ENCODE measurements around the gene CHCHD1.
A peak's percentile ranks its signal among the peaks of the same experiment; 100 is the strongest.
"Not testable (repeated sequence)": the region's sequence is repeated elsewhere in the genome, so short reads cannot be mapped to it uniquely, and the experiment has no call there.

Gene CHCHD1

GRCh38 chr10:73810735-73811465 lies 29.1 kb downstream of the CHCHD1 start:
- DNase-seq (ENCODE audit: low read depth in 2 of 2) = peak; percentile 29 to 33

- no peak for DNase-seq (ENCODE audit: low read depth in 2 of 2)
These were observed 30.8 kb downstream of the CHCHD1 start for GRCh38 chr10:73812657-73813056.

- DNase-seq (ENCODE audit: low read depth in 2 of 2) = no peak
These were observed 31.5 kb downstream of the CHCHD1 start for GRCh38 chr10:73813333-73813732.

- no peak for DNase-seq (ENCODE audit: low read depth in 2 of 2)
These were observed 32.5 kb downstream of the CHCHD1 start for GRCh38 chr10:73814276-73814895.

DNA sequence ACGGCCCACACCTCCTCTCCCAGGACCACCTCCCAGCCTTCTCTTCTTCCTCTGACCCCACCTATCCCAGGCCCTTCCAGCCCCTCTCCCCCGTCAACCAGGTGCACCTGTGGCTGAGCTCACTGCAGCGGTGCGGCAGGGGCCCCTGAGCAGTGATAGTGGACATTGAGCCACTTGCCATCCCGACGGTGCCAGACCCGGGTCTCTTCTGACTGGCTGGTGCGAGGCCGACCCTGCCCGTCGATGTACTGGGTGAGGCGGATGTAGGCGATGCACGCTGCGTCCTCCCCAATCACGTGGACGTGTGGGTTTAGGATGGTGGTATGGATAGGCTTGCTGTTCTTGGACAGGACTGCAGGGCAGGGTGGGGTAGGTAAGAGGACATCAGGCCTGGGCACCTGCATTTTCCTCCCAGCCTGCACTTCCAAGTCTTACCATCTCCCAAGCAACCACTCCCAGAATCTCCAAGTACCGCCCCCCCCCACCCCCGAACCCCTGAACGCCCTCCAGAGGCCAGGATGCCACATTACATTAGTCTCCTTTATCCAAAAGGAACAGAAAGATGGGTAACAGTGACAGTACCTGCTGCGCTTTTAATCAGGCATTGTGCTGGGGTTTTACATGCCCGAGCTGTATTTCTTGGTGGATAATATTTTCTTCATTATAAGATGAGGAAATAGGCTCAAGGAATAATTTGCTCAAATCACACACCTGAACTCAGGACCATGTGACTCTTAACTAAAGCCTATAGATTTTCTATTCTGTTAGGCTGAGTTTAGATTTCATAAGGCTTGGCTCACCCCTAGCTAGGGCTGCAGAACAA lies 33.3 kb downstream of the CHCHD1 start:
- no peak for DNase-seq (ENCODE audit: low read depth in 2 of 2)

DNA sequence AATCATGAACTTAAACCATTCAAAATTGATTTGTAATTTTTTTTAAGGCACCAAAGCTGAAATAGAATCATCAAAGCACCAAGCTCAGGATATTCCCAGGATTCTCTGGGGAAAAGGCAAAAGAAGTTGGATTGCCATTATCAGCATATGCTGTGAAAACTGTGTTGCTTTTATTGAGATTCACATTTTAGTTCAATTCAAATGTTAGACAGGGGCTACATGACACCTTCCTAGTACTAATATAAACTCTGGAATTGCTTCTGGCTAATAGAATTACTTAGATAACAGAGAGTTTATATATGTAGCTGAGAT lies 33.8 kb downstream of the CHCHD1 start:
- no peak for DNase-seq (ENCODE audit: low read depth in 2 of 2)

- no peak for DNase-seq (ENCODE audit: low read depth in 2 of 2)
These were observed 35.3 kb downstream of the CHCHD1 start for GRCh38 chr10:73816917-73817729.

GRCh38 chr10:73817826-73818225 lies 36.0 kb downstream of the CHCHD1 start:
- DNase-seq (ENCODE audit: low read depth in 2 of 2) = no peak

GRCh38 chr10:73818402-73818801 lies 36.6 kb downstream of the CHCHD1 start:
- DNase-seq (ENCODE audit: low read depth in 2 of 2) = no peak

DNA sequence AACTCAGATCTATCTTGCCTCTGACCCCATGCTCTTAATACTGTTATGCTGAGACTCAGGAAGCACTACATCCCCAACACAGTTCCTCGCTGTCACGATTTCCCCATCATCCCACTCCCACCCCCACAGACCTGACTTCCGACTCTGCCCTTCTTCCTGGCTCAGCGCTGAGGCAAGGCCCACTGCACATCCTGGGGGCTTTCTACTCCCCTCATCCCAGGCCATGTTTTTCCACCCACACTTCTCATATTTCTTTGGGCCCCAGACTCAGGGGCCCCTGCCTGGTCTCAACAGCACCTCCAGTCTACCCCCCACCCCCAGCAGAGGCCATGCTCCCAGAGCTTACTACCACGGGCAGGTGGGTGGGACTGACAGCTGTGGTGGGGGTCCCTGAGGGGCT lies 37.2 kb downstream of the CHCHD1 start:
- no peak for DNase-seq (ENCODE audit: low read depth in 2 of 2)

GRCh38 chr10:73819513-73820093 lies 37.8 kb downstream of the CHCHD1 start:
- no peak for DNase-seq (ENCODE audit: low read depth in 2 of 2)

DNA sequence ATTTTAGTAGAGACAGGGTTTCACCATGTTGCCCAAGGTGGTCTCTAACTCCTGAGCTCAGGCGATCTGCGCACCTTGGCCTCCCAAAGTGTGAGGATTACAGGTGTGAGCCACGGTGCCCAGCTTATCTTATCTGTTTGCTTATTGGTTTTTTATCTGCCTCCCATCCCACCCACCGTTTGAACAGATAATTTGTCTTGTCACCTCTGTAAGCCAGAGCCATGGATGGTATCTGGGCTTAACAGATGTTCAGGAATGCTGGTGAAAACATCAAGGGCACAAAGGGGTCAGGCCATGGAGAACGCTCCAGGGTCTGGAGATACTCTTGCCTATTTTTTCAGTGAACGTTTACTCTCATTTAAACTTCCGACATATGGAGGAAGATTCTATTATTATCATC lies 41.5 kb downstream of the CHCHD1 start:
- DNase-seq (ENCODE audit: low read depth in 2 of 2) = no peak

- no peak for DNase-seq (ENCODE audit: low read depth in 2 of 2)
These were observed 42.4 kb downstream of the CHCHD1 start for GRCh38 chr10:73824146-73824725.

DNA sequence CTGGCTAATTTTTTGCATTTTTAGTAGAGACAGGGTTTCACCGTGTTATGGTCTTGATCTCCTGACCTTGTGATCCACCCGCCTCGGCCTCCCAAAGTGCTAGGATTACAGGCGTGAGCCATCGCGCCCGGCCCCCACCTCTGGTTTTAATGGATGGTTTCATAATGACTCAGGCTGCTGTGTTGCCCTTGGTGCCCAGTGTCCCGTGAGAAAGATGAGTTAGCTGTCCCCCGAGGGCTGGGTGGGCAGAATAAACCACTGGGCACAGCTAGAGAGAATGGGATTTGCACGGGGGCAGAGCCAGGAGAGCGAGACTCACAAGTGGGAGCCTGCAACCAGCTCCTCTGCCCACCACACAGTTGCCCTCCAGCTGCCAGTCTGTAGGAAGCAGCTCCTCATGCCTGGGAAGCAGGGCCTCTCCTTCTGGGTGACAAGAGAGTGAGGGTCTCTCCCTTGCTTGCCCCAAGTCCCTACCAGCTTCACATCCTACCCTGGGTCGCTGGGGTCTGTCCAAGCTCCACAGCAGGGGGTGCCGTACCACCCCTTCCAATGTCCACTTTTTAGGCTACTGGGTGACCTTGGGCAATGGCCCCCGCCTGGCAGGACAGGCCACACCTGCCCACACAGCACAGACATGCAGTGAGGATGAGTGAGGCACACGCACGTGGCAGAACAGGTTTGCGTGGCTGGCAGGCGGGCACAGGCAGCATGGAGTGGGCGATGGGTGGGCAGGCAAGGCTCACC lies 45.7 kb downstream of the CHCHD1 start:
- DNase-seq (ENCODE audit: low read depth in 2 of 2) = no peak

DNA sequence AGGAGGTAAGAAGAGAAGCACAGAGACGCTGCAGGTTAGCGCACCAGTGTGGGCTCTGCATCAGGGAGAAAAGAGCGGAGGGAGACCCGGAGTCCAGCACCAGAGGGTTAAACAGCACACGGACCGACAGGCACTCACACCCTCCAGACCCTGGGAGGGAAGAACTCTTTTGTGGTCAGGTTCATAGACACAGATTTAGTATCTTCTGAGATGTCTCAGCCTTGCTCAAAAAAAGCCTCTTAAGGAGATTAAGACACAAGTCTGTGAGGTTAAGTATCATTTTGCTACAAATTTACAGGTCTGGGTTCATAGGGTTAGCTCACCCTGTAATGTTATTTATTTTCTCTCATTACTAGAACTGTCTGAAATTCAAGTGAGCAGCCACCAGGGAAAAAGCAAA lies 46.3 kb downstream of the CHCHD1 start:
- no peak for DNase-seq (ENCODE audit: low read depth in 2 of 2)

- DNase-seq (ENCODE audit: low read depth in 2 of 2) = not testable (repeated sequence)
These were observed 47.2 kb downstream of the CHCHD1 start for GRCh38 chr10:73829090-73829489.

Measured in stimulated activated CD4-positive, alpha-beta T cell treated with anti-CD3 and anti-CD28 coated beads, Interleukin-4, amount 100 ng/mL, for 48 hours (primary cell).